Erythroblast (primary cell): ENCODE data around the gene LMNB1.

Experiments used
- DNase-seq, 2 experiments: peaks; one replicate each; lab custom pipeline; 2025; lab: John Stamatoyannopoulos, UW
- GATA1 ChIP-seq: IDR thresholded peaks from 2 replicates; pipeline ENCODE4 v1.6.1; 2011; ENCODE audit warnings: low read depth, mild to moderate bottlenecking, control low read depth, low read length, moderate library complexity
- POLR2A ChIP-seq: IDR thresholded peaks from 2 replicates; pipeline ENCODE4 v1.6.1; 2011; ENCODE audit warnings: mild to moderate bottlenecking, low read length

The LMNB1 gene

DNA sequence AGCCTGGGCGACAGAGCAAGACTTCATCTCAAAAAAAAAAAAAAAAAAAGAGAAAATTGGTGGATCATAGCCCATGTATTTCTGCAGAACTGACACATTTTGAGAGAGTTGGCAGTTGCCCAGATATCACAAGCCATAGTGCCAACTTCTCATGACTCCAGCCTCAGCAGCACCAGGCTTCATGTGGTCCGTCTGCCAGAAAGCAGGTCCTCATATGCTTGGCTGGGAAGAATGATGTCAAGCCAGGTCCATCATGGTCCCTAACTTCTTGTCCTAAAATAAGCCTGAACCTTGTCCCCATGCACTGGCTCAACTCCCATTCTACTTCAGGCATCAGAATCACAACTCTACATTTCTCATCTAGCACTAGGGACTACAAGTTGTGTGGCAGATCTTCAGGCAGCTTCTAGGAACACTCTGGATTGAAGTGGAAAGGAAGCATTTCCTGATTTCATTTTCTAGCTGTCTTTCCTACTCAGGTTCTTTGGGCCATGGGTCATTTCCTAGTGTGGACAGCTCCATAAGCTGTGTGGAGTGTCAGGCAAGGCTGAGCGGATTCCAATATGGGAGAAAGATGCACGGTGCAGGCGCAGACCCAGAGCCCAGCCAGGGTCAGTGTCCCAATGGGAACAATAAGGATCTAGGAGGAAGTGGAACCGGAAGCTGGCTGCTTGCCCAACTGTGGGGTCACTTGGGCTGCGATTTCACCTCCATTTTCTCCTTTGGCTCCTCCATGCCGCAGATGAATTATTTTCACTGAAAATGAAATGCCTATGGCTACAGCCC lies 90.1 kb downstream of the LMNB1 start:
- DNase-seq: peak in 1 of 2 experiments; percentile 41
- TF ChIP-seq POLR2A (no peak), GATA1 (no peak)

- no peak for TF ChIP-seq GATA1
- no peak for TF ChIP-seq POLR2A
- DNase-seq: no peak
Measured at GRCh38 chr5:126868338-126869004, 91.5 kb downstream of the LMNB1 start.

DNA sequence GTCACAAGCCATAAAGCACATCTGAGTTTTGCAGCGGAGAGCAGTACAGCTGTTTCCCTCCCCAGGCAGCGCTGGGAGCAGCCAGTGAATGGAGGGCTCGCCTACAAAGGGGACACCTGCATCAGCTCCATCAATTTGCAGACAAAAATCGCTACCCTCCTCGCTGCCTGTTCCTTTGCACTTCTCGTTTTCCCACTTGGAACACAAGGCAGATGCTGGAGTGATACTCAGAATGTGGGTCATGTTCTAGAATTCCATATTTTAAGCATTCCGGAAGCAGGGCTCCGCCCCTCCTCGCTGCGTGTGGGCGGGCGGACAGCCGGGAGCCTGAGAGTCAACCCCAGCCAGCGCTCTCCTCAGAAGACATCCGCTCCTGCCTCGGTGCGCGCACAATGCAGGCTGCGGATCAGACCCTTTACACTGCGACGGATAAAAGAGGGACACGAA lies 92.1 kb downstream of the LMNB1 start:
- DNase-seq: no peak

DNA sequence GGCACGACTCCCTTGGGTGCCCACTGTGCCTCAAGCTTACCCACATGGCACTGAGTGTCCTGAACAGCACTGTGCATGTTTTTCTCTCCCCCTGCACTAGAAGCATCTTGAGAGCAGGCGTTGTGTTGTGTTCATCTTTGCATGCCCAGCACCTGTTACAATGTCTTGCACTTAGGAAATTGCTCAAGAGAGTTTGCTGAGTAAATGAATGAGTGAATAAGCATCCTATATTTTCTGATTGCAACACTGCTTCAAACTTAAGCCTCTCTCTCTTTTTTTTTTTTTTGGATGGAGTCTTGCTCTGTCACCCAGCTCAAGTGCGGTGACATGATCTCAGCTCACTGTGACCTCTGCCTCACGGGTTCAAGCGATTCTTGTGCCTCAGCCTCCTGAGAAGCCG lies 94.5 kb downstream of the LMNB1 start:
- TF ChIP-seq POLR2A: no peak
- TF ChIP-seq GATA1: no peak
- peak in 1 of 2 experiments; percentile 39 for DNase-seq

More for the DNA sequence above, 92.1 kb downstream of the LMNB1 start:
- TF ChIP-seq POLR2A: peak; percentile 15
- TF ChIP-seq GATA1: no peak

GRCh38 chr5:126872561-126873354 lies 95.8 kb downstream of the LMNB1 start:
- TF ChIP-seq GATA1: no peak
- no peak for TF ChIP-seq POLR2A

GRCh38 chr5:126875303-126875785 lies 98.4 kb downstream of the LMNB1 start:
- TF ChIP-seq POLR2A (no peak), GATA1 (no peak)
- no peak for DNase-seq

More at GRCh38 chr5:126872561-126873354, 95.8 kb downstream of the LMNB1 start:
- no peak for DNase-seq

DNA sequence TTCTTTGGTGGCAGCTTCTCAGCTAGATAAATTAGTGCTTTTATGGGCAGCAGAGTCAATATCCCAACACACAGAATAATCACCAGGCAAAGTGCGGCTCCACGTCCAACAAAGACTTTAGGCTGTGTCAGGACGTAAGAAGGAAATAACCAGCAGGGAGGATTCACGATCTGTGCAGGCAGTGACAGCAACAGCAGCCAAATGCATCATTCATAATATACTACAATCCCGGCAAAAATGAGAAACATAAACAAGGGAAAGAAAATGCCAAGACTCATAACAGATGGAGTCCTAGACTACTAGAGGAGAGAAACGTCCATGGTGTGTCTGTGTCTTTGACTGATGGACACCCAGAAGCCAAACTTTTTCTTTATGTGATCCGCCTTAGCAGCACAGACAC lies 100.7 kb downstream of the LMNB1 start:
- TF ChIP-seq GATA1 (no peak), POLR2A (no peak)
- DNase-seq: no peak

GRCh38 chr5:126878085-126878484 lies 101.1 kb downstream of the LMNB1 start:
- DNase-seq: no peak
- TF ChIP-seq GATA1 (no peak), POLR2A (no peak)

DNA sequence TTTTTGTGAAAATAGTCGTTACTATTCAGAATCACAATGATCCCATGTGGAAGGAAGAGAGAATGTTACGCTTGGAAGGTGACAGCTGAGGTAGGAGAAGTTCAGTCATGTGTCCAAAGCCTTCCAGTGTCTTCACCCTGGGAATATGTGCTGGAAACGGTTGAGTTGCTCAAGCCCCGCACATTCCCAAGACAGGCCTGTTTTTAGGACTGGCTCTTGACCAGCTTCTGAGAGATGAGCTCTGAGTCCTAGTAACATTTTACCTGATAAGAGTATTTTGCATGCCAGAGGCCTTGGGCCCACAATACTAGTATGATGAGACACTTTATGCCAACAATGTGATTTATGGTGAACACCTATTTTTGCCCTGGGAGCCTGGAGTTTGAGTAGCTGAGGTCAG lies 101.7 kb downstream of the LMNB1 start:
- DNase-seq: no peak
- TF ChIP-seq POLR2A: no peak
- TF ChIP-seq GATA1: no peak

GRCh38 chr5:126881821-126882600 lies 105.1 kb downstream of the LMNB1 start:
- DNase-seq: peak in 1 of 2 experiments; percentile 54
- TF ChIP-seq GATA1 (no peak), POLR2A (no peak)

DNA sequence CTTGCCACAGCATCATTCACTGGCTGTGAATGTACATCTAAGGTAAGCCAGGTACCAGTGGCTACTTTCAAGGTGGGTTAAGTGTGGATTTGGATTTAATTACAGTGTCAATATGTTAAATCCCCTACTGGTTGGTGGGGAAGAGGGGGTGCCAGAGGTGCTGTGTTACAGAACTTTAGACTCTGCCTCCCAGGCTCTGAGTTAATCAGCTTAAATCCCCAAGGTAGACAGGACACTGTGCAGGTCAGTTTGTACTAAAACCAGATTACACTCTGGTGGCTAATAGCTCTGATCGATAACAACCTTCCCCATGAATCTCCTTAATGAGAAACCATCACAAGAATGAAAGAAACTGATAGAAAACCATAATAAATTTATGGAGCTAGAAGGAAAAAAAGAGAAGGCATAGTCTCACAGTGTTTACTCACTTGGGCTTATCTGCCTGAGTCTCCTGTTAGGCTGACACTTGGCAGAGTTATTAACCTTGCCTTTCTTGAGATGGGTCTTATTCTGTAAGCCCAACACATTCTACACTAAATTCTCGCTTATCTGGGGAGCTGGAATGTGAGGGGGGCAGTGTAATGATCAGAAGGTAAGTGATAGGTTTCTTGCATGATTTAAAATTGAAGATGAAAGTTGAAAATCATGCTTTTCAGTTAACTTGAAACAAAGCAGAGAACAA lies 106.8 kb downstream of the LMNB1 start:
- DNase-seq: peak; percentile 77 to 87
- TF ChIP-seq POLR2A: no peak
- no peak for TF ChIP-seq GATA1

DNA sequence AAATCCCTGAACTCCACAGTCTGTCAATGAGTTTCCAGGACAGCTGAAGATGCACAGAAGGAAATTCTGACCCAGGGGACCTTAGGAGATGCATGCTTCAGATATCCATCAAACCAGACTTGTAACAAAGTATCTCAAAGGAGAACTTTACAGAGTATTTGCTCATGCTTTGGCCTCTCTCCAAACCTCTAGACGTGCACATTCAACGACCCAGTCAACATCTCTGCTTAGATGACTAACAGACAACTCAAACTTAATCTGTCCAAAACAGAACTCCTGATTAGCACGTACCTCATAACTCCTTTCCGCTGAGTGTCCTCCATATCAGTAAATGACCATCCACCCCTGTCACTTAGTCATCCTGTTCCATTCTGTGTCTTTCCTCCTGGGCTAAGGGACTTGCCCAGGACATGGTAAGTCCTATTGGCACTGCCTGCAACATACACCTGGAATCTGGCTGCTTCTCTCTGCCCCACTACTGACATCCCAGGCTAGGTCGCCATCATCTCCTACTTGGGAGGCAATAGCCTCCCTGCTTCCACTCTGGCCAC lies 107.4 kb downstream of the LMNB1 start:
- TF ChIP-seq POLR2A (peak; percentile 44), GATA1 (peak; percentile 34)
- DNase-seq: peak; percentile 96 to 98
